Neural progenitor cell (in vitro differentiated cells): ENCODE data around the gene MMP25. TPM values are rescaled to one million over a fixed set of nuclear protein-coding genes. Genes with fewer than 3 reads are reported as not detected.

Experiments
- DNase-seq: peaks from one replicate; pipeline ENCODE4 v3.0.0-alpha.2; 2016; ENCODE audit warnings: low spot score
- H2AFZ ChIP-seq: fragments of 200-600 bp; sonication (generic); replicated peaks from 2 replicates; pipeline ENCODE4 v1.6.1; 2016; ENCODE audit warnings: antibody characterized with exemption
- H3F3A ChIP-seq: fragments of 200-600 bp; sonication (generic); 2 replicates; pipeline ENCODE4 v1.6.1; 2016; ENCODE audit warnings: antibody characterized with exemption, low read depth
- H3K27ac ChIP-seq: fragments of 200-600 bp; sonication (generic); 2 replicates; pipeline ENCODE4 v1.5.1; 2016; ENCODE audit warnings: mild to moderate bottlenecking
- H3K27me3 ChIP-seq: fragments of 200-600 bp; sonication (generic); 2 replicates; pipeline ENCODE4 v1.6.1; 2016; ENCODE audit warnings: mild to moderate bottlenecking, moderate library complexity
- H3K36me3 ChIP-seq: fragments of 200-600 bp; sonication (generic); 2 replicates; pipeline ENCODE4 v1.5.1; 2016
- H3K4me1 ChIP-seq: fragments of 200-600 bp; sonication (generic); 2 replicates; pipeline ENCODE4 v1.6.1; 2016; ENCODE audit warnings: mixed run types
- H3K4me2 ChIP-seq: fragments of 200-600 bp; sonication (generic); 2 replicates; pipeline ENCODE4 v1.6.1; 2016
- H3K4me3 ChIP-seq: fragments of 200-600 bp; sonication (generic); 2 replicates; pipeline ENCODE4 v1.5.1; 2016
- H3K79me2 ChIP-seq: fragments of 200-600 bp; sonication (generic); 2 replicates; pipeline ENCODE4 v1.6.1; 2016; ENCODE audit warnings: low read depth
- H3K9ac ChIP-seq: fragments of 200-600 bp; sonication (generic); 2 replicates; pipeline ENCODE4 v1.6.1; 2016
- H3K9me3 ChIP-seq: fragments of 200-600 bp; sonication (generic); 2 replicates; pipeline ENCODE4 v1.5.1; 2016; ENCODE audit warnings: low read depth
- H4K20me1 ChIP-seq: fragments of 200-600 bp; sonication (generic); 2 replicates; pipeline ENCODE4 v1.6.1; 2016; ENCODE audit warnings: low read depth
- H3K27ac Mint-ChIP-seq: 3 replicates; pipeline ENCODE4 v1.8.0; 2021; ENCODE audit warnings: mixed read lengths
- H3K27me3 Mint-ChIP-seq: 2 replicates; pipeline ENCODE4 v1.8.0; 2022; ENCODE audit warnings: low read depth, mild to moderate bottlenecking, inconsistent platforms, moderate library complexity, mixed read lengths; ENCODE audit not compliant: insufficient read depth
- H3K36me3 Mint-ChIP-seq: 3 replicates; pipeline ENCODE4 v1.8.0; 2021; ENCODE audit warnings: mixed read lengths
- H3K4me1 Mint-ChIP-seq: 3 replicates; pipeline ENCODE4 v1.8.0; 2021; ENCODE audit warnings: mixed read lengths
- H3K4me3 Mint-ChIP-seq: 3 replicates; pipeline ENCODE4 v1.8.0; 2021; ENCODE audit warnings: mild to moderate bottlenecking, moderate library complexity, mixed read lengths
- H3K9me3 Mint-ChIP-seq: 3 replicates; pipeline ENCODE4 v1.8.0; 2020; ENCODE audit warnings: mixed read lengths
- EZH2 ChIP-seq: fragments of 200-600 bp; sonication (generic); IDR thresholded peaks from 2 replicates; pipeline ENCODE4 v1.6.1; 2017; ENCODE audit warnings: antibody characterized with exemption, mild to moderate bottlenecking, moderate library complexity
- EZH2phosphoT487 ChIP-seq: fragments of 200-600 bp; sonication (generic); IDR thresholded peaks from 2 replicates; pipeline ENCODE4 v1.6.1; 2017; ENCODE audit warnings: antibody characterized with exemption
- total RNA-seq: library from RNA; depleted of rRNA; stranded (reverse); fragments of >200 nt; gene quantifications from 2 replicates; pipeline ENCODE4 v1.2.3, GENCODE V29; 2015; ENCODE audit warnings: low replicate concordance
- TF ChIP-seq, protein P1 (sequence below): fragments of 200-600 bp; sonication (generic); IDR thresholded peaks from 2 replicates; pipeline ENCODE4 v1.5.1; 2017; ENCODE audit warnings: antibody characterized with exemption, mild to moderate bottlenecking

The MMP25 gene
- total RNA-seq, 1 donor from 2014 or later = 0.58 TPM

DNA sequence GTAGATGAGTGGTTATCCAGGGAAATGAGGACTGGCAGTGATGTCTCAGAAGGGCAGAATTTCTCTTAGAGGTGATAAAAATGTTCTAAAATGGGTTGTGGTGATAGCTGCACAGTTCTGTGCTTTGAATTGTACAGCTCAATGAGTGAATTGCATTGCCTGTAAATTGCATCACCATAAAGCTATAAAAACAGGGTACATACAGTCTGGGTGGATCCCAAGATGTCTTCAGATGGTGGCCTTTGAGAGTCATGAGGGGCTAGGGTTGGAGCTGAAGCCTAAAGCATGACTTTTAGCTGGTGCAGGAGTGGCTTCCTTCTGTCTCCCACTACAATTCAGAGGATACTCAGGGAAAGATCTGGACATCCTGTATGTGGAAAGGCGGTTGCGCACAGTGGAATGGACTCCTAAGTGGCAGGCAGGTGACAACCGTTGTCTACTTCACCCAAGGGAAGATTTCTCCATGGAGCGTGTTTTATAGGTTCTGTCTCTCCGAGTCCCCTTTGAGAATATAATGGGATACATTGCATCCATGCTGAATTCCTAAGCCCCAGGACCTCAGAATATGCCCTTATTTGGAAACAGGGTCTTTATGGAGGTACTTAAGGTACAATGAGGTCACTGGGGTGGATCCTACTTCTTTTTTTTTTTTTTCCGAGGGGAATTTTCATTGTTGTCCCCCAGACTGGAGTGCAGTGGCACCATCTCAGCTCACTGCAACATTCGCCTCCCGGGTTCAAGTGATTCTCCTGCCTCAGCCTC lies 17.4 kb downstream of the MMP25 start:
- Histone ChIP-seq H3K27me3 (peaks cover 24% of the 10 kb centered on the region), H3K9ac (no peak overlapping the region), H3K27ac (no peak overlapping the region), H3K4me2 (no peak overlapping the region), H3K4me3 (no peak overlapping the region), H3K4me1 (peaks cover 4% of the 10 kb centered on the region), H3F3A (peaks cover 5% of the 10 kb centered on the region), H3K9me3 (no peaks in the 10 kb centered on the region), H3K36me3 (no peaks in the 10 kb centered on the region), H3K79me2 (no peaks in the 10 kb centered on the region), H2AFZ (no peak overlapping the region), H4K20me1 (no peaks in the 10 kb centered on the region)
- no peaks in the 10 kb centered on the region for H3K9me3 Mint-ChIP-seq
- no peak for DNase-seq
- peaks cover 9% of the 10 kb centered on the region for H3K27me3 Mint-ChIP-seq
- H3K36me3 Mint-ChIP-seq = no peaks in the 10 kb centered on the region
- TF ChIP-seq, protein P1, sequence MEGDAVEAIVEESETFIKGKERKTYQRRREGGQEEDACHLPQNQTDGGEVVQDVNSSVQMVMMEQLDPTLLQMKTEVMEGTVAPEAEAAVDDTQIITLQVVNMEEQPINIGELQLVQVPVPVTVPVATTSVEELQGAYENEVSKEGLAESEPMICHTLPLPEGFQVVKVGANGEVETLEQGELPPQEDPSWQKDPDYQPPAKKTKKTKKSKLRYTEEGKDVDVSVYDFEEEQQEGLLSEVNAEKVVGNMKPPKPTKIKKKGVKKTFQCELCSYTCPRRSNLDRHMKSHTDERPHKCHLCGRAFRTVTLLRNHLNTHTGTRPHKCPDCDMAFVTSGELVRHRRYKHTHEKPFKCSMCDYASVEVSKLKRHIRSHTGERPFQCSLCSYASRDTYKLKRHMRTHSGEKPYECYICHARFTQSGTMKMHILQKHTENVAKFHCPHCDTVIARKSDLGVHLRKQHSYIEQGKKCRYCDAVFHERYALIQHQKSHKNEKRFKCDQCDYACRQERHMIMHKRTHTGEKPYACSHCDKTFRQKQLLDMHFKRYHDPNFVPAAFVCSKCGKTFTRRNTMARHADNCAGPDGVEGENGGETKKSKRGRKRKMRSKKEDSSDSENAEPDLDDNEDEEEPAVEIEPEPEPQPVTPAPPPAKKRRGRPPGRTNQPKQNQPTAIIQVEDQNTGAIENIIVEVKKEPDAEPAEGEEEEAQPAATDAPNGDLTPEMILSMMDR = no peak
- no peak for TF ChIP-seq EZH2phosphoT487
- TF ChIP-seq EZH2 = no peak
- peaks cover 8% of the 10 kb centered on the region for H3K4me1 Mint-ChIP-seq
- H3K4me3 Mint-ChIP-seq = no peak overlapping the region
- no peak overlapping the region for H3K27ac Mint-ChIP-seq

GRCh38 chr16:3065069-3065741 lies 18.8 kb downstream of the MMP25 start, which contains the start of gene IL32:
TSS of gene IL32 (plus strand) at chr16:3065640. CDS start at chr16:3065812, 172 bp downstream.
- Mint-ChIP-seq H3K4me1 (peaks cover under 1% of the 10 kb centered on the region), H3K9me3 (no peaks in the 10 kb centered on the region), H3K4me3 (peak within 1 kb of the TSS; percentile 69), H3K36me3 (no peaks in the 10 kb centered on the region), H3K27ac (peak within 1 kb of the TSS; percentile 74), H3K27me3 (peaks cover 12% of the 10 kb centered on the region)
- Histone ChIP-seq H3F3A (no peaks in the 10 kb centered on the region), H3K9me3 (no peaks in the 10 kb centered on the region), H3K36me3 (no peaks in the 10 kb centered on the region), H3K79me2 (no peaks in the 10 kb centered on the region), H3K4me1 (no peaks in the 10 kb centered on the region), H3K27ac (no peak within 1 kb of the TSS), H4K20me1 (no peaks in the 10 kb centered on the region), H3K4me3 (no peak within 1 kb of the TSS), H3K27me3 (peaks cover 16% of the 10 kb centered on the region), H2AFZ (no peak within 1 kb of the TSS), H3K4me2 (no peak within 1 kb of the TSS), H3K9ac (no peak within 1 kb of the TSS)
- TF ChIP-seq, protein P1 = no peak
- TF ChIP-seq EZH2phosphoT487 = no peak
- no peak for TF ChIP-seq EZH2
- DNase-seq = no peak

DNA sequence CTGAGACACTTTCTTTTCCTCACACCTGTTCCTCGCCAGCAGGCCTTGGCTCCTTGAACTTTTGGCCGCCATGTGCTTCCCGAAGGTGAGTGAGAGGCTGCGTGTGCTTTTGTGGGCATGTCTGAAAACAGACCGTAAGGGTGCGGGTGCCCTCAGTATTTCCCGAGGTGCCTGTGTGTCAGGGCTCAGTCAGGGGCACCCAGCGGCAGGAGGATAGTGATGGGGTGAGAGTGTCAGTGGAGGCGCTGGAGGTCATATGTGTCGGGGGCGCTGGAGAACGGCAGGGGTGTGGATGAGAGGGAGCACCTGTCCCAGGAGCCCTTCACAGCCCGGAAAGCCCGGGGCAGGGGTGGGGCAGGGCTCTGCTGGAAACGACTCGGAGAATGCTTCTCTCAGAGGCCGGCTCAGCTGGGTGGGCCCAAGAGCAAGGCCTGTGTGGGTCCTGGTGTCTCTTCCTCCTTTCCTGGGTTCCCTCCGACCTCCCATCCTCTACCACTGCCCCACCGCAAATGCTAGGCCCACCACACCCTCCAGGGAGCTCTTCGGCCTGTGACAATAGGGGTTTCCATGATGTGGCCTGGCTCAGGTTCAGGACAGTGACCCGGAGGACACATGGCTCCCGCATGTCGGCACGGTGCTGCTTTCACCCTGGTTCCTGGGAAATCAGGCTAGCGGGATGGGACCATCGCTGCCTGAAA lies 19.5 kb downstream of the MMP25 start:
- H4K20me1 ChIP-seq = no peaks in the 10 kb centered on the region
- H3K9me3 ChIP-seq = no peaks in the 10 kb centered on the region
- H3K4me3 ChIP-seq = no peak overlapping the region
- no peaks in the 10 kb centered on the region for H3K79me2 ChIP-seq
- H3K4me3 Mint-ChIP-seq = peak overlapping the region; percentile 69
- H3K27ac ChIP-seq = no peak overlapping the region
- peaks cover 10% of the 10 kb centered on the region for H3K27me3 Mint-ChIP-seq
- H3K4me1 ChIP-seq = no peaks in the 10 kb centered on the region
- DNase-seq = no peak
- H3K9ac ChIP-seq = no peak overlapping the region
- H3K36me3 Mint-ChIP-seq = no peaks in the 10 kb centered on the region
- no peaks in the 10 kb centered on the region for H3F3A ChIP-seq
- H3K27me3 ChIP-seq = peaks cover 9% of the 10 kb centered on the region
- H3K27ac Mint-ChIP-seq = peak overlapping the region; percentile 74
- H2AFZ ChIP-seq = no peak overlapping the region
- H3K4me2 ChIP-seq = no peak overlapping the region
- H3K9me3 Mint-ChIP-seq = no peaks in the 10 kb centered on the region
- TF ChIP-seq, protein P1 = no peak
- TF ChIP-seq EZH2phosphoT487 (no peak), EZH2 (no peak)
- H3K36me3 ChIP-seq = no peaks in the 10 kb centered on the region
- H3K4me1 Mint-ChIP-seq = no peaks in the 10 kb centered on the region
